NCI-H2227 (cell line): ENCODE measurements around the gene MINDY4.

Source experiments
- DNase-seq: peaks from one replicate; lab custom pipeline; 2025; ENCODE audit not compliant: unreplicated experiment; lab: John Stamatoyannopoulos, UW

The MINDY4 gene

GRCh38 chr7:30771880-30772425 is 736 bp downstream of the MINDY4 start:
- DNase-seq = peak; percentile 3

DNA sequence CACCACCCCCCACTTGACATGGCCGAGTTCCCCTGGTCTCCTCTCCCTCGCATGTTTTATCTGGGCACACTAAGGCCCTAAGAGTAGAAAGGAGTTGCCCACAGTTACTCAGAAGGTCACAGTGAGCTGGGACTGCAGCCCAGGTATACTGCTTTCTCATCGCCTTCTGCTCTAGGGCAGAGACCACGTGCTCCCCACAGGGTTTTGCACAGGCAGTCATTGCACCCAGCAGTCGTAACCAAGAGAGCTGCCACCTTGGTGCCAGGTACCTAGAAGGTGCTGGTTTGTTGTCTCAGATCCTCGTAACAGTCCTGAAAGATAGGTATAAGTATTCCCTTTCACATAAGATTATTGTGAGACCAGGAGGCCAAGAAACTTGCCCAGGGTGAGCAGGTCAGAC is 1.8 kb downstream of the MINDY4 start:
- no peak for DNase-seq

DNA sequence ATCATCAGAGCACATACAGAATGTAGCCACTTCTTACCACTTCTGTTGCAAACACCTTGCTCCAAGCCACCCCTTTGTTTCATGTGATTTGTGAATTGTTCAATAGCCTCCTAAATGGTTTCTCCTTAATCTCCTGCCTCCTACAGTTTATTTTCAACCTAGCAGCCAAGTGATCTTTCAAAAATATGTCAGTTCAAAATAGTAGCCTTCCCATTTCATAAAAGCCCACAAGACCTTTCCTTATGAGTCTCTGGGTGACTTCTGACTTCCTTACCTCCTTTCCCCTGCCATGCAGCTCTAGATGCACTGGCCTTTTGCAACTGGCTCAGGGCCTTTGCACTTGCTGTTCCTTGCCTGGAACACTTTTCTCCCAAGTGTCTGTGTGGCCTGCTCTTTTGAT is 4.8 kb downstream of the MINDY4 start:
- DNase-seq = no peak

GRCh38 chr7:30776971-30777370 is 5.8 kb downstream of the MINDY4 start:
- no peak for DNase-seq

DNA sequence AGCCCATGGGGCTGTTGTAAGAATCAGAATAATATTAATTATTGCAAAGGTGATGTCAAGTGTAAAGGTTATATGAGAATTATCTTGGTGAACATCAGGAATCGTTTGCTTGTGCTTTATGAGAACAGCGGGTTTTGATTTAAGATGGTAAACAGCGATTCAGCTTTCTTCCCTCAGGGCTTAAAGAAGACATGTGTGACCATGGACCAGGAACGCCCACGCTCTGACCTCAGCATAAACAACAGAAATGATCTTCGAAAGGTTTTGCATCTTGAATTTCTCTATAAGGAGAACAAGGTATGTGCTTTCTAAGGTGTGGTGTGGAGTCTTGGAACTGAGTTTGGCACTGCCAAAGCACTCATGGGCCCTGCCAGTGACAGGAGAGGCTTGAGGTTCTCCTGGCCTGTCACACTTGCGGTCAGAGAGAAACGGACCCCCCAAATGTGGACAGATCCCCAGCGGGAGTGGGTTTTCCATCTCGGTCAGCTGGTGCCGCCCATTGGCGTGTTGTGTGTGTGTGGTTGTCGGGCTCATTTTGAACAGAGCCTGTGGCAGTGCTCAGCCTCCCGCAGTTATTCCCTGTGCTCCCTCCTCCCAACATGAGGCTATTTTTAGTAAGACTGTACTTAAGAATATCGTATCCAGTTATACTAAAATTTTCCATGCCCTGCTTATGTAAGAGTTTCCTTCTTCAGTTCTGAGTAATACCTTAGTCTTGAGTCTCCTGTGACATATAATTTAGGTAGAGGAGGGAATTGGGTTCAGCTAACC is 7.2 kb downstream of the MINDY4 start:
- DNase-seq = no peak

DNA sequence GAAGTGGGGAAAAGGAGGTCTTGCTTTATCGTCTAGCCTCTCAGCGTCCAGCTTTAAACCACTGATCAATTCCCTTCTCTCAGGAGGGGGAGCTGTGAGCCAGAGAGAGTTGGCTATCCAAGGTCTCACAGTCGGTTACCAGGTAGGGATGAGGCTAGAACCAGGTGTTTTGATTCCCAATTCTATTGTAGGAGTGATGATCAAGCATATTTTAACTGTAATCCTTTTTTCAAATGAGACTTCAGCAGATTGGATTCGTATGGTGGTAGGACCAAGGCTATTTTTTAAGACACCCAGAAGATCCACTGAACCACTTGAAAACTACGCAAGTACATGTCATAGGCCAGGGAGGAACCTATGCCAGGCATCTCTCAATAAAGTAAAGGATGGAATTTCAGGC is 8.4 kb downstream of the MINDY4 start:
- no peak for DNase-seq

DNA sequence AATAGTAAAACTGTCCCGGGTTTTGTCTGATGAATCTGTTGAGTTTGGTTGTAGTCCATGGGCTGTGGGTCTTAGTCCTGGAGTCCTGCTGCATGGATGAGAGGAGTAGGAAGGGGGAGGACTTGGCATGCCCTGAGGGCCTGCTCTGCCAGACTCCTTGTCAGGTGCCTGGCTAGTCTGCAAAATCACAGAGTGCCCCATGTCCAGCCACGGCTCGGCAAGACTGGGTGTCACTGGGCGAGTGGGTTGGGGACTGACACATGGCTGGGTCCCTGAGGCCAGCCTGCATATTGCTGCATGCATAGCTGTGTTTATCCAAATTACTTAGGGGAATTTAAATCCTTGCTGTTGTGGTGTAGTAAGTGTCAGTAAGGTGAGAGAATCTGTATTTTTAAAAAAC is 9.7 kb downstream of the MINDY4 start:
- no peak for DNase-seq

- DNase-seq = no peak
These were observed 11.5 kb downstream of the MINDY4 start for GRCh38 chr7:30782690-30783089.

GRCh38 chr7:30785786-30786185 is 14.6 kb downstream of the MINDY4 start:
- DNase-seq = no peak

- no peak for DNase-seq
These were observed 16.3 kb downstream of the MINDY4 start for GRCh38 chr7:30787486-30787885.

DNA sequence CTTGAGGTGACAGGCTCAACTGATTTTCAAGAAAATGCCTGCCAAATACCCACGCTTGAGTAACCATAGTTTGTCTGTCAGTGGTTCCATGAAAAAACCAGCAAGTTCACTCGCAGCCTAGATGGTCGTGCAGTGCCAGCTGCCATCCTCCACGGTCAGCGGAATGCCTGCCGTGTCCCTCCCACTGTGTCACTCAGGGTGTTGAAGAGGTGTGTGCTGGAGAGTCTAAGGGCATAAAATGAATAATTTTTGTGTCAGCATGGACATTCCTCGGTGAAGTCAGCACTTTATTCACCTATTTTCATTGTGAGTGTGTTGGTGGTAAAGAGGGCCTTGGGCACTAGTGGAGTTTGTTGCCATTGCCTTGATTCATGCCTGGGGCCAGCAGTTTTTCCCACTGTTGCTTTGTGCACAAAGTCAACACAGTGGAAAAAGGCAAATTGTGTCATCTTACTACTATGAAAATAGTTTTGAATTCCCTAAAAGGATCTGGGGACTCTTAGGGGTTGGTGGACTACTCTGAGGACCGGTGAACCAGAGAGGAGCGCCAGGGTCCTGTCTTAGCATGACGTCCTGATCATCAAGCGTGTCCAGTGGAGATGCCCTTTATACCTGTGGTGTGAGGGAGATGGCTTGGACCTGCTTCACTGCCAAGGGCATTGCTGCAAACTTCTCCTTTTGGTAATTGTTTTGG is 17.6 kb downstream of the MINDY4 start:
- no peak for DNase-seq

DNA sequence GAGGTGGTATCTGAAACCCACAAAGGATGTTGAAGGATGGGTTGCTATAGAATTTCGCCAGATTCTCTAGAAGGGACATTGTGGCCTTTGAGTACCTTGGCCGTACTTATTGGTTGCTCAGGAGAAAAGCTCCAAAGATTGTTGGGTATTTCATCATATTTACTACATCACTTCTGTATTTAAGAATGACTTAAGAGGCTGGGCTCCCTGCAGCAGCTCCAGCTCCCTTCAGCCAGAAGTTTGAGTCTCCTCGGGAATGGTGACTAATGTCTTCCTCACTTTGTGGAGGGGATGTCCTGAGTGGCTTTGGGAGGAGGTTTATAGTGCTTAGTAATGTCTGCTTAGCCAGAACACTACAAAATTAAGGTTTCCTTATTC is 18.1 kb downstream of the MINDY4 start:
- no peak for DNase-seq

DNA sequence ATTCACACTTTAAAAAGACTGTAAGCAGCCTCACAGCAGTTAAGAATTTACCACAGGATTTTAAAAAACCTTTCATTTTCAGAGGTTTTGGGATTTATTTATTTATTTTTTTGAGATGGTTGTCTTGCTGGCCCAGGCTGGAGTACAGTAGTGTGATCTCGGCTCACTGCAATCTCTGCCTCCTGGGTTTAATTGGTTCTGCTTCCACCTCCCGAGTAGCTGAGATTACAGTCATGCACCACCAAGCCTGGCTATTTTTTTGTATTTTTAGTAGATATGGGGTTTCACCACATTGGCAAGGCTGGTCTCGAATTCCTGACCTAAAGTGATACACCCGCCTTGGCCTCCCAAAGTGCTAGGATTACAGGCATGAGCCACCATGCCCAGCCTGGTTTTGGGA is 19.1 kb downstream of the MINDY4 start:
- DNase-seq = no peak

- no peak for DNase-seq
These were observed 19.9 kb downstream of the MINDY4 start for GRCh38 chr7:30791114-30791513.

- DNase-seq = no peak
These were observed 24.1 kb downstream of the MINDY4 start for GRCh38 chr7:30795161-30795948.

- no peak for DNase-seq
These were observed 25.1 kb downstream of the MINDY4 start for GRCh38 chr7:30796105-30796869.

DNA sequence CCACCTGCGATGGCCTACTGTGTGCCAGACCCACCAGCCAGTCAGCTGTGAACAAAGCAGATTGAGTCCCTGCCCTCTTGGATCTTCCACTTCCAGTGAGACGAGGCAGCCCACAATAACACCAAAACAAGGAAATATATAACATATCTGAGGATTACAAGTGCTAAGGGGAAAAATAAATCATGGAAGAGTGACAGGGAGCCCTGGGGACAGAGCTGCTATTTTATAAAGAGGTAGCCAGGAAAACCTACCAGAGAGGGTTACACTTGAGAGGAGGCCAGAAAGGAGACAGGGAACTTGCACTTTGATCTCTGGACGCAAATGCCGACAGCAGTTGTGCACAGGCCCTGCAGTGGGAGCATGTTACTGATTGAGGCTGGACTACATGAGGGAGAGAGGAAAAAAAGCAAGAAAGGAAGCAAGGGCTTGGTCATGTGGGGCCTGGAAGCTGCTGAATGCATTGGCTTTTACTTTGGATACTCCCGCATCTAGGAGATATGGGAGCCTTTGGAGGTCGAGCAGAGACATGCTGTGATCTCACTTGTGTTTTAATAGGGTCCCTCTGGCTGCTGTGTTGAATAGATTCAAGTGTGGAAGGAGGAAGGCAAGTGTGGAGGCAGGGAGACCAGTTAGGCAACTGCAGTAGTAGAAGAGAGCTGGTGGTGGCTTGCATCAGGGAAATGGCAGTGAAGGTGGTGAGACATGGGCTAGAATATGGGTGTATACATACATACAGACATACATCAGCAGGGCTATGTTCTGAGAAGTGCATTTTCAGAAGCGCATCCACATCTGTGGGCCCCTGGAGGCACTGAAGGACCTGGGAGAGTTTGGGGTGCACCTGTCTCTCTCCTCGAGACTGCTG is 26.2 kb downstream of the MINDY4 start:
- DNase-seq = no peak

DNA sequence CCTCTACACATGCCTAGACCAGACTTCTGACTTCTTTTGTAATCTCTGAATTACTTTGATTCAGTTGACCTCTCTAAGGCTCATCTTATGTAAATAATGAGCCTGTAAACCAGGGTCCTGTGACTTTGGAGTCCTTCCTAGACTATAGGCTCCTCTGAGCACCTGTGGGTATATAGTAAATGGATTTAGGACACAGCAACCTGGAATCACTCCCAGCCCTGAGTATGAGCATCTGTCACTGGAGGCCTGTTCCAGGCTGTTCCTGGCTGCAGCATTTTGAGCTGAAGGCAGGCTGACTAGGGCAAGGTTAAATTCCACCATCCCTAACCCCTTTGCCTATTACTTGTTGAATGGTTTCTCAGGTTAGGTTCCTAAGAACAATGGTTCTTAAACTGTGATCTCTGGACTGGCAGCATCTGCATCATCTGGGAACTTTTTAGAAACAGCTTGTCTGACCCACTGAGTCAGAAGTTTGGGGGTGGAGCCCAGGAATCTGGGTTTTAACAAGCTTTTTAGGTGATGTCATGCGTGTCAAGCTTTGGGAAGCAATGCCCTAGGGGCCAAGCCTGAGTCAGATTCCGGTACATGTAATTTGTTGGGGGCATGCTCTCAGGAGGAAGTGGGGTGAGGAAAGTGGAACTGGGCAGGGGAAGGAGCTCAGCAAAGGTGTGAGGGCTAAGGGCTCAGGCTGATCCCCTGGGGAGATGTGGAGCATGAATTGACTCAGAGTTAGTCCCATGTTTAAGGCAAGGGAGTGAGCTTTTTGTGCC is 28.2 kb downstream of the MINDY4 start:
- no peak for DNase-seq

- no peak for DNase-seq
These were observed 28.9 kb downstream of the MINDY4 start for GRCh38 chr7:30799976-30800661.
